HG03469 (cell line): ENCODE measurements around the gene MRPL2.
A peak's percentile ranks its signal among the peaks of the same experiment; 100 is the strongest.

ENCODE experiments used
- ATAC-seq: cut with Tn5 transposase; IDR thresholded peaks from one replicate; pipeline ENCODE4 v1.9.1; 2021; ENCODE audit warnings: mild to moderate bottlenecking, moderate library complexity, moderate number of reproducible peaks; ENCODE audit not compliant: unreplicated experiment

The MRPL2 gene

DNA sequence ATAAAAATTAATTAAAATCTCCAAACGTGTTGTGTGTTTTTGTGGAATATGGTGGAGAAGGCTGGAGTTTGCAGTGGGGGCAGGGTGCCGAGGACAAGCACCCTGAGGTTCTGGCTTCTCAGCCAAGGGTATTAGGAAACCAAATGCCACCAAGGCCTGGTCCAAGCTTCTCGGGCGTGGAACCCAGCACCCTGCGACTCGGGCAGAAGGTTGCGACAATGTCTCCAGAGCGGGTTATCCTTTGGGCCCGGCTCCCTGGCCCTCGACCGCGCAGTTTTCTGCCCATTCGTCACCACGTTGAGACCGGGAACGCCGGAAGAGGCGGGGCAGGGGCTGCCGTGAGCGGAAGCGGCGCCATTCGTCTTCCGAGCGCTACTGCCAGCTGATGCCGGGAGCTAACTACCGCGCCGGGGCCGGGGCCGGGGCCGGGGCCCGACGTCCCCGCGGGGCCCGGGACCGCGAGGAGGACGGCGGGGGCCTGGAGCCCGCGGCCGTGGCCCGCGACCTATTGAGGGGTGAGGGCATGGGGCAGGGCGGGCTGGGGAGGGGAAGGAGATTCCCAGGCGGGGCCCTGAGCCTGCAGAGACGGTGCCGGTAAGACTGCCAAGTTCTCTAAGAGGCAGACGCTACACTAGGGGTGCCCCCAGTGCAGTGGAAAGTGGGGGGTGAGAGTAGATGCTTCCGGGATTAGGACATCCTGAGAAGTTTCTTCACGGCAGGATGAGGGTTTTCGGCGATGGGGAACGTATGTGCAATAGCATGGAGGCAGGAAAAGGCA, 37.8 kb downstream of the MRPL2 start, which contains the start of gene RRP36:
Gene RRP36, plus strand, starts transcription at position 354 of the 778 bp plus-strand sequence. Its CDS starts 32 bp downstream, at position 386.
- peak; percentile 51 for ATAC-seq

DNA sequence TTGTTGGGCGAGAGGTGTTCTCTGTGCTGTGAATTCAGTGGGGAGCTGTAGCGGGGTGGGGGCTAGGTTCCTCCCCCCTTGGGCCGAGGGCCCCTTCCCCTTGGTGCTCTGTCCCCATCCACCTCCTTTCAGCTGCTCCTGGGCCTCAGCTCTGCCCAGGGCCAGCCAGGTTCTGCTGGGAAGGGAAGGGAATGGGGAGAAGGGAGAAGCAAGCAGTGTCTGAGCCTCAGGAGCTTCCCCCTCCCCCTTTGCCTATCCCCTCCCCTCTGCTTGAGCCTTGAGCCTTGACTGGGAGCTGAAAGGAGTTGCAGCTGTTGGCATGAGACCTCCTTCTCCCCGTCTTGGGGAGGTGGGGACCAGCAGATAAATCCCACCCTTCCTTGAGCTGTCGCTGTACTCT, 38.4 kb downstream of the MRPL2 start:
- no peak for ATAC-seq

DNA sequence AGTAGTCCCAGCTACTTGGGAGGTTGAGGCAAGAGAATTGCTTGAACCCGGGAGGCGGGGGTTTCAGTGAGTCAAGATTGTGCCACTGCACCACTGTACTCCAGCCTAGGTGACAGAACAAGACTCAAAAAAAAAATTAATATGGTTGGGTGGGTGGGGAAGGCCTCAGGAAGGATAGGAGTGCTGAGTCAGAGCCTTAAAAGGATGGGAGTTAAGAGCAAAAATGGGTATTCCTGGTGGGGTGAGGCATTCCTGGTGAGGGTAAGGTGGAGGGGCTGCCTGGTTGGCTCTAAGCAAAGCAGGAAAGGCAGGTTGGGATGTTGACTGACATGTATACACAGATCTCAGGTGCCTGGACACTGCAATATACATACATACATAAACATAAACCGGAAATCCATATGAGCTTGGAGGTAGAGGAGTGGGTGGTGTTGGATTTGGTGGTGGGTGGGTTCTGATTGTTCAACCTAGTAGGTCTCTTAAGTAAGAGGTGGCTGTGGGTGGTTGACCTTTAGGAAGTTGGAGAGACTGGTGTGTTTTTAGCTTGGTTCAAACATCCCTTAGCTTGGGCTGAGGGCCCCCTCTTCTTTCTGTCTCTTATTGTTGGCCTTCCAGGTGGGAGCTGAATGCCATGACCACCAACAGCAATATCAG, 39.1 kb downstream of the MRPL2 start:
- ATAC-seq: no peak

DNA sequence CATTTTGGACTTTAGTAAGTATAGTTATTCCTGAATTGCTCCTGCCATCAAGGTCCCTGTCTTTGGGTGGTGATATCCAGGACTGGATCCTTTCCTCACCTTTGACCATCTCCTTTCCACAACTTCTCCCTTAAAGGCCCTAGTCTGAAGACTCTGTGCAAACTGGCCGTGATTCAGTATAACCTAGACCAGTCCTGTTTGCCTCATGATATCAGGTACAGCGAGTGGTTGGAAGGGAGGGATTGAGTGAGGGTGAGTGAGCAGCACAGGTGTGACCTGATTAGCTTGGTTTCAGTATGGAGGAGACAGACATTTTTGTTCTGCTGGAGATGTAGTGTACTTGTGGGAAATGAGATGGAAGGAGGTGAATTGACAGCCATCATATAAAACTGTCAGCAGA, 40.1 kb downstream of the MRPL2 start:
- ATAC-seq: no peak

DNA sequence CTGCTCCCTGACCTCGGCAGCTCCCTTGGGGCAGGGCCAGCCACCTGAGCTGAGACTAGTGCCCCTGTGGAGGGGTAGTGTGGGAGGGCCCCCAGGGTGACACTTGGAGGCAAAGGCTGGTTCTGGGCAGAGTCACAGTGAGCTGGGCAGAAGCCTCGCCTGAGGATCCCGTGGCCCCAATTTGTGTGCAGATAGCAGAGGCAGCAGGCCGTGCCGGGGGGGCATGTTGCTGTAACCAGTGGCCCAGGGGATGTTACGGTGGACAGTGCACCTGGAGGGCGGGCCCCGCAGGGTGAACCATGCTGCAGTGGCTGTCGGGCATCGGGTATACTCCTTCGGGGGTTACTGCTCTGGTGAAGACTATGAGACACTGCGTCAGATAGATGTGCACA, 42.3 kb downstream of the MRPL2 start:
- no peak for ATAC-seq

DNA sequence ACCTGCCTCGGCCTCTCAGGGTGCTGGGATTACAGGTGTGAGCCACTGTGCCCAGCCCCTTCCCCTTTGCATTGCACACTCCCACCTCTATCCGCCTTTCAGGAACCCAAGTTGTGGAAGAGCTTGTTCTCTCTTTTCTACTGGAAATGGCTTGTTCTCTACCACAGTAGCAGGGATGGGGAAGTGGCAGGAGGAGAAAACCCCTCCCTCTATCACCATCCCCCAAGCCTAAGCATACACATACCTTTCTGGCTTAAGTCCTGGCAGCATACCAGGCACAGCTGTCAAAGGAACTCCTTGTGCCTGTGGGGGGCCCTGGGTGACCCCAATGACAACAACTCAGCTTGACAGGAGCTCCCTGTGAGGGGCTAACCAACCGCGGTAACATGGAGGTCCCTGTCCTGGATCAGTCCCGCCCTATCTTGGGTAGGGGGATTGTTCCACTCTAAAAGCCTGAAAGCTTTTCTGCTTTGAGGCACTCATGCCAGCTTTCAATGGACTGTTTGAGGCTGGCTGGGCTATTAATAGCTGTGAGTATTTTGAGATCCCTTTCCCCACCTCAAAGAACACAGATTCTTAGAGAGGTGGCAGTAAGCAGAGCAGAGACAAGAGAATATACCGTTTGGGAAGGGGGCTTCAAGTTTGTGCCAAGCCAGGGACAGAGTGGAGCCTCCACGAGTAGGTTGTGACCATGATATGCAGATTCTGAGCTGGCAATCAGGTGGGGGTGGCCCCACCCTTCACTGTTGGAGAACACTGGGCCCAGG, 42.9 kb downstream of the MRPL2 start:
- ATAC-seq: no peak

DNA sequence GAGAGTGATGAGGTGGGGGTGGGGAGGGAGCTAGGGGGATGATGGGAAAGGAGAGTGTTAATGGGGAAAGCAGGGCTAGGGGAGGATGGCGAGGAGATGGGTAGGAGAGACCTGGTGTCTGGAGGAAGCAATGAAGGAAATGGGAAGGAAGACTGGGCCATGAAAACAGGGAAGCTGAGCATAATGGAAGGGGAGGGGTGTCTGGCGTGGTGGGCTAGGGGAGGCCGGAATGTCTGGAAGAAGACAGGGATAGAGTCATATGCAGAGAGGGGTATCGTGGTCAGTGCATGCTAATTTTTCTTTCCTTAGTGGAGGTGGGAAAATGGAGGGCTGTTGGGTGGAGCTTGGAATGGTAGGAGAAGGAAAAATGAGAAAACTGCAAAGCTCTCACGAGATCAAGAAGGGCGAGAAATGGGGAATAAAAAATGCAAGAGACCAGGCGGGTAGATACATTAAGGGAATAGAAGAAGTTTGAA, 44.8 kb downstream of the MRPL2 start:
- ATAC-seq: no peak

DNA sequence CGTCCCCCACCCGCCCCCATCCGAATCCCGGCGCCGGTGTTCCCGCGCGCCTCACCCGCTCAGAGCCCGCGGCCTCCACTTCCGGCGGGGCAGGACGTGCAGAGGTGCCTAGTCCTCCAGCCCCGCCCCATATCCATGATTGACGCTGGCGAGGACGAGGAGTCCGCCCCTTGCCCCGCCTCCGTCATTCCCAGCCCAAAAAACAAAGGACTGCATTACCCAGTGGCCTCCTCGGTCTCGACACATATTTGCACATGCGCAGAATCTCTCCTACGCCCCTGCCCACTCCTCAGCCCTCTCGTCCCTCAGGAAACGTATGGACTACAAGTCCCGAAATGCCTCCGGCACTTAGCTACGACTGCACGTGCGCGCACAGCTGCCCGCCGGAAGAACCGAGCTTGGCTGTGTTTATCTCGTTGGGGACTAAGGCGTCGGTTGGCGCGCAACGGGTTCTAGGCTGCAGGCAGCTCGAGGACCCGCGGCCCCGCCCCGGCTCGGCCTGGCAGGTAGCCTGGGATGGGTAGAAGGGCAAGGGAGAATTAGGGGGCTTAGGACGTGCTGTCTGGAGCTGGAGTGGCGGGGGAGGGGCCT, 45.3 kb downstream of the MRPL2 start, which contains the start of the genes KLHDC3 and MEA1:
Gene KLHDC3, plus strand, starts transcription at position 407 of the 591 bp plus-strand sequence. CDS start 2,944 bp downstream, outside the sequence.
Gene MEA1, minus strand, starts transcription at position 104 of the 591 bp plus-strand sequence. CDS start 133 bp downstream, outside the sequence.
- peak; percentile 80 for ATAC-seq

DNA sequence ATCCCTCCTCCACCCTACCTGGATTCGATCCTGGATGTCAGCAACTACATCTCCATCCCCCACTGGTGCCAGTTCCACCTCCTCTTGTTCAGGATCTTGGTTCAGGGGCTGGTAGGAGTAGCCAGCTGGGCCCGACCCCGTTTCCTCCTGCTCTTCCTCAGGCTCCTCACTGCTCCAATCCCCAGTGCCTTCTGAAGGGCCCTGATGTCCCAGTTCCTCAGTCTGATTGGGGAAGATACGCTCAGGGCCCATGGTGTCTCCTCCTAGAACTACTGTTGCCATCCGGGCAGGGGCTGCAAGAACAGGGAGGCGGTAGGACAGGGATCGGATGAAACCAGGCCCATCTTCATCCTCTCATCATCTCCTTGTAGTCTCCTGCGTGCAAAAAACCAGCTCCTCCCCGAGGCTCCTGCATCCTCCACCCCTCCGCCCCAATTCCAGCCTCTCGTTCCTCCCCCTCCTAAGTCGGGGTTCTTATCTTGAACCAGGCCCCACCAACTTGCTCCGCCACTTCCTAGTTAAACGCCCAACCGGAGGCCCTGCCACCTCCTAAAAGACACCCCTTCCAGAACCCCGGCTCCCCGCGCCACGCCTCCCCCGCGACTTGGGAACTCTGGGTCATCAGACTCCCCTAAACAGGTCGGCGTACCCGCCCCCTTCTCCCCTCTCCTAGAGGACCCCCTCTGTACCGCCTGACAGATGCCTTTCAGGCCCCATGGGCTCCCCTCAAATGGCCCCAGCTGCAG, 46.0 kb downstream of the MRPL2 start:
- ATAC-seq: peak; percentile 2

DNA sequence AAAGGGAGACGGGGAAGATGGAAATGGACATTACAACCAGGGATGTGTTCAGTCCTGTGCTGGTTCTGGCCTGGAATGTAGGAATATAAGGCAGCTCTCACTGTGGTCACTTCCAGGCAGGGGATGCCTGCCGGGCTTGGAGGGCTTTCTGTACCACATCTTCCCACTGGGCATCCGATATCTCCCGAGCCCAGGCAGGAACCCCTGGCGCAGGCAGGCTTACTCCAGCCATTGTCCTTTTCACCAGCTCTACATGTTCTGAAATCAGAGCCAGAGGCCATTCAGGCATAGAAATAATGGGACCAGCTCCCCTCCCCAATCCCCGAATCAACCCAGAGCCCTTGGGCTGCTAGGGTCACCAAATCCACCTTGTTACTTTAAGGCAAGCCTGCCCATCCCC, 46.9 kb downstream of the MRPL2 start:
- no peak for ATAC-seq

DNA sequence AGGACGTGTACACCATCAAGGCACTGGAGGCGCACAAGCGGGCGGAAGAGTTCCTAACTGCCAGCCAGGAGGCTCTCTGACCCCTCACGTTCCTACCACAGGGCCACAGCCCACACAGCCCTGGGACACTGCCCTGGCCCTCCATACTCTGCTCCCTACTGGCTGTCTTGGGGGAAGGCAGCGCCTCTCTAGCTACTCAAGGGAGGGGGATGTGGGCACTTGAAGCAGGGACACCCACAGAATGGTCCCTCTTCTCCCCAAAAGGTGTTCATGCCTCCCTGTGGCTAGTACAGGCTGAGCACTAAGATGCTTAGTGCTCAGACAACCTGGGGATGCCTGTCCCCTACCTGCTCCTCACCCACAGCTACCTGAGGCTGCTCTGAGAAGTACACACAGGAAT, 48.0 kb downstream of the MRPL2 start:
- ATAC-seq: no peak

DNA sequence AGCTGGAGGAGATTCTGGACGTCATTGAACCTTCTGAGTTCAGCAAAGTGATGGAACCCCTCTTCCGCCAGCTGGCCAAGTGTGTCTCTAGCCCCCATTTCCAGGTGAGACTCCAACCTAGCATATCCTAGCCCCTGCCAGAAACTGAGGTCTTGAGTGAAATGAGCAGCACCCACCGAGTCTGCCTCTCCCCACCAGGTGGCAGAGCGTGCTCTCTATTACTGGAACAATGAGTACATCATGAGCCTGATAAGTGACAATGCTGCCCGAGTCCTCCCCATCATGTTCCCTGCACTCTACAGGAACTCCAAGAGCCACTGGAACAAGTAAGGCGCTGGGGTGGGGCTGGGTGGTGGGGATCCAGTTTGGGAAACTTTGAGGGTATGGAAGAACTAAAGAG, 50.1 kb downstream of the MRPL2 start:
- no peak for ATAC-seq

DNA sequence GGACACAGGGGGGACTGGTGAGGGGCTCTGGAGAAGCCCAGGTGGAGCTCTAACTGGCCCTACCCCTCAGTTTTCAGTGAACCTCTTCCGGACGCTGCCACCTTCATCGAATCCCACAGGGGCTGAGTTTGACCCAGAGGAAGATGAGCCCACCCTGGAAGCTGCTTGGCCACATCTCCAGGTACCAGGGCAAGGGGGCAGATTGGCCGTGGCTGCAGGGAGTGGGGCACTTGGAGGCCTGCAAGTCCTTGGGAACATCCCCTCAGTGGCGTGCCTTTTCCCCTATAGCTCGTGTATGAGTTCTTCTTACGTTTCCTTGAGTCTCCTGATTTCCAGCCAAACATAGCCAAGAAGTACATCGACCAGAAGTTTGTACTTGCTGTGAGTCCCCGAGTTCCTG, 52.1 kb downstream of the MRPL2 start:
- no peak for ATAC-seq

DNA sequence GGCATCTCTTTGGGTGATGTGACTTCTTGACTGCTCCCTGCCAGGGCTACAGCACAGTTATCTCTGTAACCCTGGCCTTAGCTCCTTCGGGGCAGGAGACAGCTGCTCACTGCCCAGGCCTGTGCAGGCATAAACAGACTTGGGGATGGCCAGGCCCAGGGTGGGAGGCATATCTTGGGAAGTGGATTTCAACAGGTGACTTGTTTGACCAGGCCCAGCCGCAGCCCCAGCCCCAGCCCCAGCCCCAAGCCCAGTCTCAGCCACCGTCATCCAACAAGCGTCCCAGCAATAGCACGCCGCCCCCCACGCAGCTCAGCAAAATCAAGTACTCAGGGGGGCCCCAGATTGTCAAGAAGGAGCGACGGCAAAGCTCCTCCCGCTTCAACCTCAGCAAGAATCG, 53.0 kb downstream of the MRPL2 start:
- ATAC-seq: no peak

DNA sequence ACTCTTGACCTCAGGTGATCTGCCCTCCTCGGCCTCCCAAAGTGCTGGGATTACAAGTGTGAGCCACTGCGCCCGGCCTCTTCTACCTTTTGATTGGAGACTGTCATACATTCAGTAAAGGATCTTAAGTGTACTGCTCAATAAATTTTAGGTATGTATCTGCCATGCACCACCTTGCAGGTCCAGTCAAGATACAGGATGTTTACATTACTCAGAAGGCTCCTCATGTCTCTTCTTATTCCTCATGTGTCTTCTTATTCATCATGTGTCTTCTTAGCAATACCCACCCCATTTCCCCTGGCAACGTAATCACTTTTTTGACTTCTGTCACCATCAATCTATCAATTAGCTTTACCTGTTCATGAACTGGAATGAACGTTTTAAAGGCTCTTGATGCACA, 53.4 kb downstream of the MRPL2 start:
- no peak for ATAC-seq
